Trophoblast cell (in vitro differentiated cells and primary cell): ENCODE data around the gene SOX6.

Experiments
- DNase-seq, 2 donors: peaks; one replicate each; pipeline ENCODE4 v3.0.0-alpha.2; 2016
- H2AFZ ChIP-seq: 2 replicates; pipeline ENCODE4 v1.6.1; 2013; ENCODE audit warnings: low read length, moderate library complexity, mild to moderate bottlenecking; ENCODE audit not compliant: insufficient read depth, poor library complexity
- H2AK5ac ChIP-seq: 2 replicates; pipeline ENCODE4 v1.6.1; 2013; ENCODE audit warnings: mild to moderate bottlenecking, low read length
- H2BK120ac ChIP-seq: 2 replicates; pipeline ENCODE4 v1.6.1; 2013; ENCODE audit warnings: low read length, mild to moderate bottlenecking, moderate library complexity; ENCODE audit not compliant: insufficient read depth, poor library complexity
- H2BK12ac ChIP-seq: 2 replicates; pipeline ENCODE4 v1.6.1; 2013; ENCODE audit warnings: mild to moderate bottlenecking, low read length, moderate library complexity
- H2BK5ac ChIP-seq: 2 replicates; pipeline ENCODE4 v1.6.1; 2013; ENCODE audit warnings: low read length, low read depth, moderate library complexity, mild to moderate bottlenecking; ENCODE audit not compliant: poor library complexity
- H3K14ac ChIP-seq: 2 replicates; pipeline ENCODE4 v1.6.1; 2013; ENCODE audit warnings: mild to moderate bottlenecking, low read length
- H3K18ac ChIP-seq: 2 replicates; pipeline ENCODE4 v1.6.1; 2013; ENCODE audit warnings: mild to moderate bottlenecking, low read length
- H3K23ac ChIP-seq: 2 replicates; pipeline ENCODE4 v1.6.1; 2013; ENCODE audit warnings: low read length
- H3K27ac ChIP-seq: 2 replicates; pipeline ENCODE4 v1.5.1; 2013; ENCODE audit warnings: low read depth, mild to moderate bottlenecking, inconsistent platforms, low read length, moderate library complexity
- H3K27me3 ChIP-seq: 2 replicates; pipeline ENCODE4 v1.6.1; 2013; ENCODE audit warnings: inconsistent platforms, mild to moderate bottlenecking, low read length, moderate library complexity; ENCODE audit not compliant: insufficient read depth
- H3K36me3 ChIP-seq, 2 experiments: 1 replicate in 1 of 2; 2 replicates in 1 of 2; pipeline ENCODE4 v1.6.1; 2013; ENCODE audit warnings: low read length in 2 of 2, mild to moderate bottlenecking in 2 of 2, moderate library complexity in 1 of 2; ENCODE audit not compliant: insufficient read depth in 2 of 2, control insufficient read depth in 1 of 2
- H3K4ac ChIP-seq: 2 replicates; pipeline ENCODE4 v1.6.1; 2013; ENCODE audit warnings: low read depth, mild to moderate bottlenecking, low read length, moderate library complexity
- H3K4me1 ChIP-seq, 2 experiments: 1 replicate in 1 of 2; 2 replicates in 1 of 2; pipeline ENCODE4 v1.6.1; 2013; ENCODE audit warnings: low read length in 2 of 2, mild to moderate bottlenecking in 2 of 2, moderate library complexity in 1 of 2; ENCODE audit not compliant: insufficient read depth in 2 of 2, control insufficient read depth in 1 of 2
- H3K4me2 ChIP-seq: 2 replicates; pipeline ENCODE4 v1.6.1; 2013; ENCODE audit warnings: inconsistent platforms, mild to moderate bottlenecking, low read length, moderate library complexity
- H3K4me3 ChIP-seq: 2 replicates; pipeline ENCODE4 v1.5.1; 2013; ENCODE audit warnings: mild to moderate bottlenecking, low read depth, low read length, inconsistent platforms
- H3K79me1 ChIP-seq: one replicate; pipeline ENCODE4 v1.6.1; 2013; ENCODE audit warnings: low read length
- H3K79me2 ChIP-seq: 2 replicates; pipeline ENCODE4 v1.6.1; 2013; ENCODE audit warnings: low read length, mild to moderate bottlenecking; ENCODE audit not compliant: control insufficient read depth, insufficient read depth, poor library complexity
- H3K9ac ChIP-seq: 2 replicates; pipeline ENCODE4 v1.6.1; 2013; ENCODE audit warnings: mild to moderate bottlenecking, low read length
- H3K9me3 ChIP-seq: 2 replicates; pipeline ENCODE4 v1.6.1; 2013; ENCODE audit warnings: low read depth, mild to moderate bottlenecking, control low read depth, inconsistent platforms, low read length; ENCODE audit not compliant: insufficient read depth
- H4K12ac ChIP-seq: 2 replicates; pipeline ENCODE4 v1.6.1; 2013; ENCODE audit warnings: low read depth, mild to moderate bottlenecking, low read length, moderate library complexity
- H4K8ac ChIP-seq: 2 replicates; pipeline ENCODE4 v1.6.1; 2013; ENCODE audit warnings: low read depth, mild to moderate bottlenecking, low read length, moderate library complexity
- H4K91ac ChIP-seq: one replicate; pipeline ENCODE4 v1.6.1; 2013; ENCODE audit warnings: low read depth, mild to moderate bottlenecking, low read length, moderate library complexity
- WGBS: extraction: QIAGEN DNeasy Blood & Tissue Kit; methylation state at CpG from one replicate; pipeline ENCODE4 v1.1.7; 2013; ENCODE audit warnings: missing lambda C conversion rate; ENCODE audit not compliant: insufficient read length, insufficient coverage; ENCODE audit errors: extremely low coverage; 5-methylcytosine and 5-hydroxymethylcytosine counted together

The SOX6 gene

DNA sequence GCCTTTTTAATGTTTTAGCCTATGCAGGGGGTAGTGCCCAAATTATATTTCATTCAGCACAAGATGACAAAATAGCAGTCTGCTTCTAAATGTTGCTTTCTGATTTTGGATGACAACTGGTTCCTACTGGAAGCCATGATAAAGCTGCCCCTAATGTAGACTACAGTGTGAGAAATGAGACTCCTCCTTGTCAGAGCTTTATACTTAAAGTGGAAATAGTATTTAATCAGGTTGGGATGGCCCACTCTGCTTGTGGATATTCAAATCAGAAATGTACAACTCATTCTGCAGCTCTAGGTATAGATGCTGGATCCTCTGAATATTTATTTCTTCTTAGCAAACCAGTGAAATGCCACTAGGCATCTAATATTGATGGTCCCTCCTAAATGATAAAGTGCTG is 171.3 kb downstream of the SOX6 start:
- H2BK12ac ChIP-seq = no peak overlapping the region
- H4K12ac ChIP-seq = no peak overlapping the region
- H3K4me2 ChIP-seq = no peak overlapping the region
- H2BK120ac ChIP-seq = no peak overlapping the region
- H2BK5ac ChIP-seq = no peak overlapping the region
- no peak overlapping the region for H4K91ac ChIP-seq
- H3K9ac ChIP-seq = no peak overlapping the region
- no peak overlapping the region for H3K27ac ChIP-seq
- no peak overlapping the region for H3K14ac ChIP-seq
- no peak for DNase-seq
- no peak overlapping the region for H4K8ac ChIP-seq
- H3K27me3 ChIP-seq = no peaks in the 10 kb centered on the region
- no peaks in the 10 kb centered on the region for H3K79me2 ChIP-seq
- H2AK5ac ChIP-seq = no peak overlapping the region
- H3K9me3 ChIP-seq = no peaks in the 10 kb centered on the region
- no peak overlapping the region for H3K23ac ChIP-seq
- H3K18ac ChIP-seq = no peak overlapping the region
- no peaks in the 10 kb centered on the region for H3K4me1 ChIP-seq
- H3K4ac ChIP-seq = no peak overlapping the region
- no peak overlapping the region for H3K4me3 ChIP-seq
- H3K79me1 ChIP-seq = no peaks in the 10 kb centered on the region
- no peaks in the 10 kb centered on the region for H3K36me3 ChIP-seq
- H2AFZ ChIP-seq = no peak overlapping the region

DNA sequence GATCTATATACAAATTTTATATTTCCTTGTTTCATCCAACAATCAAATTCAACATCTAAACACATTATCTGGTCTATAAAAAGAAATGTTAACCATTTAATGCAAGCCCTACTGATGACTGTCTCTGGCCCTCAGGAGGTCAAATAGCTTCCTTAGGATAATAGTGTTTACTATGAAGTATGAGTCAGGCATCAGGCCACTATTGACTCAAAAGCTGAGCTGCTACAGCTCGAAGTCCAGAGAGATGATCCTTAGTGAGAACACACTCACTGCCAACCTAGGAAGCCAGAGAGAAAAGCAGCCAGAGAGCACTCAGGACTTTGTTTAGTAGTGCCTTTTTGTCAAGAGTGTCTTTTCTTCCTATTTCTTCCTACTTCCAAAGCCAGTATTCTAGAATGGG is 171.8 kb downstream of the SOX6 start:
- no peak overlapping the region for H2AK5ac ChIP-seq
- no peaks in the 10 kb centered on the region for H3K27me3 ChIP-seq
- no peak overlapping the region for H3K23ac ChIP-seq
- H3K14ac ChIP-seq = no peak overlapping the region
- H3K4me1 ChIP-seq = no peaks in the 10 kb centered on the region
- H3K9ac ChIP-seq = no peak overlapping the region
- no CpG with 5 or more reads among the region's 1 CpG for WGBS
- no peak for DNase-seq
- H2BK5ac ChIP-seq = no peak overlapping the region
- no peak overlapping the region for H2AFZ ChIP-seq
- H4K12ac ChIP-seq = no peak overlapping the region
- no peaks in the 10 kb centered on the region for H3K79me2 ChIP-seq
- H3K4me2 ChIP-seq = no peak overlapping the region
- no peaks in the 10 kb centered on the region for H3K36me3 ChIP-seq
- no peak overlapping the region for H2BK120ac ChIP-seq
- H3K79me1 ChIP-seq = no peaks in the 10 kb centered on the region
- H4K91ac ChIP-seq = no peak overlapping the region
- no peaks in the 10 kb centered on the region for H3K9me3 ChIP-seq
- H3K4me3 ChIP-seq = no peak overlapping the region
- no peak overlapping the region for H4K8ac ChIP-seq
- no peak overlapping the region for H3K4ac ChIP-seq
- H3K27ac ChIP-seq = no peak overlapping the region
- no peak overlapping the region for H2BK12ac ChIP-seq
- H3K18ac ChIP-seq = no peak overlapping the region

DNA sequence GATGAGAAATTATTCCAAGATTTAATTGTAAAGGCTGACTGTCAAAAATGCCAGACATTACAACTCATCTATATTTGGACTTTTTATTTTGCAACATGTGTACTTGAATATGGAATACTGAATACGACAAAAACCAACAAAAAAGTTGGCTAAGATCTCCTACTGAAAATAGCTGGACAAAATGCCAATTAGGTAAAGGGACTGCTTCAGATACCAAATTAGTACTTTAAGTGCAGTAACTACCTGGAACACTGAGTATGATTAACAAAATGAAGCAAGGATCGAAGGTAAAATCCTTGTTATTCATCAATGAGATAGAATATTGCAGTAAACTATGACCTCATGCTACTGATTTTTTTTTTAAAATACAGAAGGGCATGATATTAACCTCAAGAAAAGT is 173.8 kb downstream of the SOX6 start:
- Histone ChIP-seq H3K4me3 (no peak overlapping the region), H3K4ac (no peak overlapping the region), H2BK5ac (no peak overlapping the region), H3K4me1 (no peaks in the 10 kb centered on the region), H3K36me3 (no peaks in the 10 kb centered on the region), H3K4me2 (no peak overlapping the region), H2BK12ac (no peak overlapping the region), H3K23ac (no peak overlapping the region), H3K79me1 (no peaks in the 10 kb centered on the region), H3K79me2 (no peaks in the 10 kb centered on the region), H3K14ac (no peak overlapping the region), H2AFZ (no peak overlapping the region), H4K91ac (no peak overlapping the region), H2BK120ac (no peak overlapping the region), H3K9me3 (no peaks in the 10 kb centered on the region), H4K12ac (no peak overlapping the region), H3K9ac (no peak overlapping the region), H3K18ac (no peak overlapping the region), H3K27ac (no peak overlapping the region), H4K8ac (no peak overlapping the region), H3K27me3 (no peaks in the 10 kb centered on the region), H2AK5ac (no peak overlapping the region)
- no CpG with 5 or more reads among the region's 2 CpGs for WGBS
- no peak for DNase-seq

DNA sequence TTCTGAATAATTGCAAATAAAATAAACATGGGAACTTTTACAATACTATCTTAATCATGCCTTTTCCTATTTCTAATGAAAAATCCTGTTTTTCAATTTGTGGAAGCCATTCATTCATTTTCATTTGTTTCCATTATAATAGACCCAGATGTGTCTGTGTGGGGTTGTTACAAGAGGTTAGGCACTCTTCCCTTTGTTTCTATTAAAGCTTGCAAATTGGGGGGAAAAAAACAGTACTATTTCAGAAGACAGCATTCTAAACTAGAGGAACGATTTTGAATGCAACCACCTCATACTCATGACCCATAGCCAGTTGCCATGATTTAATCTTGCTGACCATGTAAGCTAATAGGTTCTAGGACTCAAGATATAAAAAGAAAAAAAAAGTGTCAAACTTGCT is 175.5 kb downstream of the SOX6 start:
- DNase-seq = no peak
- no peaks in the 10 kb centered on the region for H3K27me3 ChIP-seq
- no peak overlapping the region for H3K9ac ChIP-seq
- H2BK5ac ChIP-seq = no peak overlapping the region
- no peaks in the 10 kb centered on the region for H3K79me2 ChIP-seq
- H3K9me3 ChIP-seq = no peaks in the 10 kb centered on the region
- H2AFZ ChIP-seq = no peak overlapping the region
- H4K12ac ChIP-seq = no peak overlapping the region
- no peak overlapping the region for H4K91ac ChIP-seq
- H2BK120ac ChIP-seq = no peak overlapping the region
- no peak overlapping the region for H3K23ac ChIP-seq
- no peaks in the 10 kb centered on the region for H3K79me1 ChIP-seq
- no peaks in the 10 kb centered on the region for H3K36me3 ChIP-seq
- H3K4me1 ChIP-seq = no peaks in the 10 kb centered on the region
- no peak overlapping the region for H2BK12ac ChIP-seq
- no CpG with 5 or more reads among the region's 1 CpG for WGBS
- no peak overlapping the region for H2AK5ac ChIP-seq
- no peak overlapping the region for H3K27ac ChIP-seq
- no peak overlapping the region for H3K18ac ChIP-seq
- H3K4me2 ChIP-seq = no peak overlapping the region
- H3K4ac ChIP-seq = no peak overlapping the region
- no peak overlapping the region for H3K14ac ChIP-seq
- no peak overlapping the region for H3K4me3 ChIP-seq
- H4K8ac ChIP-seq = no peak overlapping the region

DNA sequence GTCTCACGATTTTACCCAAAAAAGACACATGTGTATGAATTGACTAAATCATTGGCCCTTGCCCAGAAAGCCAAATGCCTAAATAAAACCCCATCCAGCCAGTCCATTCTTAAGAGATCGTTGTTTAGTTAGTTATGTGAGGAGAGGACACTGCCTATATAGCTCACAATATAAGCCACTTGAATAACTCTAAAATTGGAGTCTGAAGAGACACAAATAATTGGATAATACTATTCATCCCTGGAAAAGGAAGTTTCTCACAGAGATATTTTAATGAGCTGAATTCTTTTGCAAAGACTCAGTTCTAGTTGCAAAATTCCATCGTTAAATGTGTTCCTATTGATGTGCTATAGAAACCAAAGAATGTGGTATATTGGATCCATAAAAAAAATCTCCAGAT is 176.7 kb downstream of the SOX6 start:
- H3K36me3 ChIP-seq = no peaks in the 10 kb centered on the region
- H3K27me3 ChIP-seq = no peaks in the 10 kb centered on the region
- no peaks in the 10 kb centered on the region for H3K9me3 ChIP-seq
- H3K9ac ChIP-seq = no peak overlapping the region
- H4K12ac ChIP-seq = no peak overlapping the region
- H3K4me2 ChIP-seq = no peak overlapping the region
- no peak overlapping the region for H3K4ac ChIP-seq
- no peak overlapping the region for H2AK5ac ChIP-seq
- H4K8ac ChIP-seq = no peak overlapping the region
- no CpG with 5 or more reads among the region's 3 CpGs for WGBS
- H3K18ac ChIP-seq = no peak overlapping the region
- H2AFZ ChIP-seq = no peak overlapping the region
- no peaks in the 10 kb centered on the region for H3K79me2 ChIP-seq
- no peak overlapping the region for H2BK120ac ChIP-seq
- H3K79me1 ChIP-seq = no peaks in the 10 kb centered on the region
- H3K4me1 ChIP-seq = no peaks in the 10 kb centered on the region
- no peak overlapping the region for H3K14ac ChIP-seq
- no peak overlapping the region for H3K4me3 ChIP-seq
- no peak overlapping the region for H3K27ac ChIP-seq
- no peak overlapping the region for H2BK12ac ChIP-seq
- no peak overlapping the region for H2BK5ac ChIP-seq
- H4K91ac ChIP-seq = no peak overlapping the region
- no peak overlapping the region for H3K23ac ChIP-seq
- no peak for DNase-seq
